Measurements from ENCODE around the gene MAPKAPK2. TPM values are rescaled to one million over a fixed set of nuclear protein-coding genes. Genes with fewer than 3 reads are reported as not detected.

MAPKAPK2 gene
- total and polyA plus RNA-seq, 2 of the 13 experiments (the other 11 are each of a cell fraction or from before 2014, with no cell fraction given): 16.6 to 34.0 TPM

GRCh38 chr1:206635080-206635977 is 49.4 kb upstream of the MAPKAPK2 start, which contains the start of gene DYRK3 (continued):
- TF ChIP-seq PPARG (CRISPR knock-in tag; conservative IDR thresholded peaks at IDR 0.05) (0 out of 2 replicates have a peak, but pooled peaks have one; percentile 34), ZKSCAN8 (CRISPR knock-in tag; IDR thresholded peaks at IDR 0.05; ENCODE audit: borderline replicate concordance) (0 out of 2 replicates have a peak, but pooled peaks have one; percentile 31), NR3C1 (CRISPR knock-in tag; IDR thresholded peaks at IDR 0.05) (no peak), ZBTB7A (CRISPR knock-in tag; IDR thresholded peaks at IDR 0.05) (no peak), RBAK (CRISPR knock-in tag; IDR thresholded peaks at IDR 0.05) (no peak), ZNF775 (CRISPR knock-in tag; IDR thresholded peaks at IDR 0.05; ENCODE audit: borderline replicate concordance) (no peak), ZBTB37 (CRISPR knock-in tag; IDR thresholded peaks at IDR 0.05) (no peak), SNAPC2 (CRISPR knock-in tag; IDR thresholded peaks at IDR 0.05) (no peak), ZBTB34 (CRISPR knock-in tag; IDR thresholded peaks at IDR 0.05) (no peak), ZFP91 (CRISPR knock-in tag; IDR thresholded peaks at IDR 0.05; ENCODE audit: borderline replicate concordance) (peak; percentile 87), ZC3H13 (CRISPR knock-in tag; IDR thresholded peaks at IDR 0.05) (no peak), ZNF773 (CRISPR knock-in tag; IDR thresholded peaks at IDR 0.05; ENCODE audit: borderline replicate concordance) (0 out of 2 replicates have a peak, but pooled peaks have one; percentile 26), POGK (CRISPR knock-in tag; conservative IDR thresholded peaks at IDR 0.05) (peak; percentile 59; the same call in 1 of the 2 replicates), GFI1 (CRISPR knock-in tag; IDR thresholded peaks at IDR 0.05; ENCODE audit: borderline replicate concordance) (no peak), ZNF605 (CRISPR knock-in tag; IDR thresholded peaks at IDR 0.05) (0 out of 2 replicates have a peak, but pooled peaks have one; percentile 52), ZNF652 (CRISPR knock-in tag; IDR thresholded peaks at IDR 0.05; ENCODE audit: borderline replicate concordance, low read depth) (no peak), ZNF326 (CRISPR knock-in tag; IDR thresholded peaks at IDR 0.05; ENCODE audit: borderline replicate concordance) (no peak), ZNF629 (CRISPR knock-in tag; conservative IDR thresholded peaks at IDR 0.05) (peak; percentile 51; the same call in 1 of the 2 replicates), ZNF737 (CRISPR knock-in tag; IDR thresholded peaks at IDR 0.05; ENCODE audit: borderline replicate concordance) (no peak), ZSCAN9 (CRISPR knock-in tag; IDR thresholded peaks at IDR 0.05; ENCODE audit: borderline replicate concordance) (peak; percentile 54; the same call in 1 of the 2 replicates), ZNF282 (IDR thresholded peaks at IDR 0.05; ENCODE audit: partially characterized antibody) (no peak), YY1 (IDR thresholded peaks at IDR 0.05; ENCODE audit: insufficient read depth, insufficient replicate concordance, low read depth, low read length) (peak; percentile 30), ZNF510 (CRISPR knock-in tag; IDR thresholded peaks at IDR 0.05; ENCODE audit: low read depth) (peak; percentile 94; the same call in 1 of the 2 replicates)
